ENCODE results near the gene ALG14.

Gene ALG14

GRCh38 chr1:94929351-94930217 lies 143.2 kb downstream of the ALG14 start:
- DNase-seq (ENCODE audit: low read depth in 2 of 2) = no peak

- no peak for DNase-seq (ENCODE audit: low read depth in 2 of 2)
These were observed 144.3 kb downstream of the ALG14 start for GRCh38 chr1:94928293-94928939.

- DNase-seq (ENCODE audit: low read depth in 2 of 2) = no peak
These were observed 145.2 kb downstream of the ALG14 start for GRCh38 chr1:94927405-94928175.

GRCh38 chr1:94926915-94927404 lies 145.8 kb downstream of the ALG14 start, which contains the start of gene CNN3:
CNN3 (minus strand) TSS chr1:94927110; CDS start chr1:94926894, 216 bp downstream.
- peak; percentile 56 to 67 for DNase-seq (ENCODE audit: low read depth in 2 of 2)

- peak in 1 of 2 donors; percentile 14 for DNase-seq (ENCODE audit: low read depth in 2 of 2)
These were observed 146.4 kb downstream of the ALG14 start for GRCh38 chr1:94926126-94926914.

- no peak for DNase-seq (ENCODE audit: low read depth in 2 of 2)
These were observed 147.1 kb downstream of the ALG14 start for GRCh38 chr1:94925561-94926125.

GRCh38 chr1:94925004-94925403 lies 147.7 kb downstream of the ALG14 start:
- DNase-seq (ENCODE audit: low read depth in 2 of 2) = no peak

Measured in stimulated activated CD4-positive, alpha-beta T cell treated with anti-CD3 and anti-CD28 coated beads, Interleukin-1b, Interleukin-23, amount 100 ng/mL, for 4 hours (primary cell).